DND-41 (cell line): ENCODE measurements around the gene ADRM1.

Source experiments
- CTCF ChIP-seq: IDR thresholded peaks from 2 replicates; pipeline ENCODE4 v1.5.1; 2012; ENCODE audit warnings: borderline replicate concordance, low read length, moderate library complexity, mild to moderate bottlenecking; ENCODE audit not compliant: poor library complexity, severe bottlenecking; ENCODE audit errors: extremely low read depth
- EZH2 ChIP-seq: IDR thresholded peaks from 3 replicates; pipeline ENCODE4 v1.6.1; 2012; ENCODE audit warnings: borderline replicate concordance, low read depth, mild to moderate bottlenecking, moderate library complexity, low read length, inconsistent platforms; ENCODE audit not compliant: severe bottlenecking

DNA sequence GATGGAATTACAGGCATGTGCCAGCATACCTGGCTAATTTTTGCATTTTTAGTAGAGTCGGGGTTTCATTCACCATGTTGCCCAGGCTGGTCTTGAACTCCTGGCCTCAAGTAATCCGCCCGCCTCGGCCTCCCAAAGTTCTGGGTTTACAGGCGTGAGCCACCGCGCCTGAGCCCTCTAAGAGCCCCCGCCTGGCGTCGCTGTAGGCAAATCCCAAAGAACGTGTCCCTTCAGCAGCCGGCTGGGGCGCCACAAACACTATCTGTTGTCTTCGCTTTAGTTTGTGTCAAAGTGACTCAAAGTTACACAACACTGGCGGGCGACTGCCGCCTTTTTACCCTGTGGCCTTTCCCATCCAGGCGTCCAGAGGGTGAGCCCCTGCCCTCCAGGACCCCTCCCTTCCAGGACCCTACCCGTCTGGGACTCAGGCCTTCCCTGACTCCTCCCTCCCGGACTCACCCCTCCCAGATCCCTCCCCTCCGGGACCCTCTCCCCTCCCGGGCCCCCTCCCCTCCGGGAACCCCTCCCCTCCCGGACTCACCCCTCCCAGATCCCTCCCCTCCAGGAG, 940 bp upstream of the ADRM1 start:
- TF ChIP-seq CTCF (peak; percentile 86), EZH2 (no peak)
